GM10248 (cell line): ENCODE data around the gene OMG.
"Not testable (repeated sequence)": the region's sequence is repeated elsewhere in the genome, so short reads cannot be mapped to it uniquely, and the experiment has no call there.

Experiments used
- CTCF ChIA-PET: fragments of 300-600 bp; sonication (Branson Sonifier 250); formaldehyde crosslinking; extraction: SDS; loops from one replicate; lab custom pipeline; 2021; ENCODE audit warnings: antibody characterized with exemption; lab: Yijun Ruan, JAX
- POLR2A ChIA-PET: fragments of 350-650 bp; sonication (Branson Sonifier 250); formaldehyde crosslinking; extraction: SDS; loops from one replicate; lab custom pipeline; 2020; ENCODE audit warnings: antibody characterized with exemption; lab: Yijun Ruan, JAX
- DNase-seq: peaks from one replicate; pipeline ENCODE4 v3.0.0; 2012; ENCODE audit errors: extremely low spot score
- CTCF ChIP-seq: IDR thresholded peaks from 2 replicates; pipeline ENCODE4 v1.5.1; 2012; ENCODE audit warnings: mild to moderate bottlenecking, low read depth; ENCODE audit errors: extremely low read depth, missing control alignments, control extremely low read depth

OMG gene

DNA sequence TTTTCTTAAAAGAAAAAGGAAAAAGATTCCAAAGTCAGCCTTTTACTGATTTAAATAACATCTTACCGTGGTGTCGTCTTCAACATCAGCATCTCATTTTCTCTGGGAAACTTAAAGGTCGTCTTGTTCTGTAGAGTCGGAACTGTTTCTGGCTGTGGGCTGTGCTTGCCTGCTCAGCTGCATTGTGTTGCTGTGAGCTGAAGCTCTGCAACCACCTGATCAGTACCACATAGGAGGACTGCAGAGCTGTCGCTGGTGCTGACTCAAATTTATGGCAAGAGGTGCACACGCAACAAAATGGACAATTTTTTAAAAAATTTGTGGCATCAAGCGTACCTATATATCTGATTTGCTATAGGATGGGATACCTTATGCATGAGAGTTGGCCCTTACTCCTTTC is at the start of gene OMG:
Gene OMG, minus strand, starts transcription at position 150 of the 400 bp plus-strand sequence. CDS start 908 bp downstream, outside the sequence.
- ChIA-PET POLR2A (no interaction called here), CTCF (no interaction called here)
- no peak for DNase-seq
- no peak for TF ChIP-seq CTCF

GRCh38 chr17:31345191-31345747 is 48.2 kb upstream of the OMG start:
- DNase-seq: not testable (repeated sequence)
- ChIA-PET CTCF (interaction anchor here (1.3 kb wide), 1 partner anchor 15 kb away, joined by 3 read pairs; no protein-coding TSS in a partner anchor), POLR2A (interaction anchor here (0.5 kb wide), 1 partner anchor 989 kb away, joined by 3 read pairs; no protein-coding TSS in a partner anchor)

DNA sequence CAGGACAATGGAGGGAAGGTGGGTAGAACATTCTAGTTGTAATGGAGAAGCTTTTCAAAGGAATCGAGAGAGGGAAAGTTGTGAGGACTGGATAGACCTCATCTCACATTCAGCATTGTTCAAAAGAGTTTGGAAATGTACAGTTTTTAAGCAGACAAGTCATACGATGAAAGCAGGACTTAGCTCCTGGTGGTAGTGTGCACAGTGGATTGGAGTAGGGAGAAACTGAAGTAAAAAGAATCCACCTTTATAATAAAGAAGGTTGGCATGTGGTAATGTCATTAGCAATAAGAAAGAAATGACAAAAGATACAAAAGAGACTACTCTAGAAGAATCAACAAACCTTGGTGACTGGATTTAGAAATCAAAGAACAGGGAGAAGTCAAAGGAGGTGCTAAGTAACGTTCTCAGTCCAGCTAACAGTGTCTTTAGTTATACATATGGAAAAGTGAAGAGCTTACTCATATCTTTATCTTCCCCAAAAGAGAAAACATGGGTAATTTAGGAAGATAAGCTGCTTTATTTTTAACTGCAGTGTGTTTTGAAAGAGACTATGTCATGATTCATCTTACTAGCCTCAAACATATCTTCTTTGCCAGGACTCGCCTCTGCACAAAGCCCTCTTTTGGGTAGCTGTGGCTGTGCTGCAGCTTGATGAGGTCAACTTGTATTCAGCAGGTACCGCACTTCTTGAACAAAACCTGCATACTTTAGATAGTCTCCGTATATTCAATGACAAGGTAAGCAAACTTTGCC is 43.0 kb upstream of the OMG start:
- CTCF ChIA-PET: interaction anchor here (0.6 to 2.0 kb wide), 4 partner anchors 8 to 35 kb away, joined by 3 to 4 read pairs (median 3); no protein-coding TSS in a partner anchor
- no peak for DNase-seq
- TF ChIP-seq CTCF: no peak
- POLR2A ChIA-PET: interaction anchor here (0.6 kb wide), 1 partner anchor 666 kb away, joined by 5 read pairs; no protein-coding TSS in a partner anchor

DNA sequence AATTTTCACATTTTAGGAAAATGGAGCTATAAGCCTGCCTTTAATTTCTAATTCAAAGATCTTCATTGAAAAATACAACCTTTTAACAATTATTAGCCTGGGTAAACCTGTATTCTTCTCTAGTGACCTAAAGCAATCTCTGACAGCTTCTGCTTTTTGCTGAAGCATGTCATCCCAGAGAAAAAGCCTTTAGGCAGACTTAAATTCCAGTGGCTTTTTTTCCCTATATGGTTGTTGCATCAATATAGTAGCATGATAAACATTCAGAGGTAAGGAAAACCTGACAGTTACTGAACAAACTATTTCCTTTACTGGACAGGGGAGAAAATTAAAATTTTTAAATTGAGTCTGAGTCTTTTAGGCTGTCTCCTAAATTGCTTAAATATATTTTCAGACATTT is 32.2 kb upstream of the OMG start:
- TF ChIP-seq CTCF: no peak
- ChIA-PET POLR2A (no interaction called here), CTCF (no interaction called here)
- DNase-seq: no peak

DNA sequence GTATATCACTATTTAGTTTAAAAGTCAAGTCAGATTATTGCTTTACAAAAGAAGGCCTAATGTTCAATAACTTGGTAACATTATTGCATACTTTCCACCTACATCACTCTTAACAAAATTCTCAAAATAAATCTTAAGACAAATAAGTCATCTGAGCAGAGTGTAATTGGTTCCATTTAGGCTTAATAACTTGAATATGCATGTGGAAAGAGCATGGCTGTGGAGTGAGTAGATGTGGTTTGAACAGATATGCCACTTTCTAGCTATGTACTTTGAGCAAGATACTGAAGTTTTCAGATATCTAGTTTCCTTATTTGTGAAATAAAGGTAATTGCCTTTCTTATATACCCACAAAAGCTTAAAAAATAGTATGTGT is 31.1 kb upstream of the OMG start:
- ChIA-PET CTCF (no interaction called here), POLR2A (no interaction called here)
- no peak for DNase-seq
- no peak for TF ChIP-seq CTCF

DNA sequence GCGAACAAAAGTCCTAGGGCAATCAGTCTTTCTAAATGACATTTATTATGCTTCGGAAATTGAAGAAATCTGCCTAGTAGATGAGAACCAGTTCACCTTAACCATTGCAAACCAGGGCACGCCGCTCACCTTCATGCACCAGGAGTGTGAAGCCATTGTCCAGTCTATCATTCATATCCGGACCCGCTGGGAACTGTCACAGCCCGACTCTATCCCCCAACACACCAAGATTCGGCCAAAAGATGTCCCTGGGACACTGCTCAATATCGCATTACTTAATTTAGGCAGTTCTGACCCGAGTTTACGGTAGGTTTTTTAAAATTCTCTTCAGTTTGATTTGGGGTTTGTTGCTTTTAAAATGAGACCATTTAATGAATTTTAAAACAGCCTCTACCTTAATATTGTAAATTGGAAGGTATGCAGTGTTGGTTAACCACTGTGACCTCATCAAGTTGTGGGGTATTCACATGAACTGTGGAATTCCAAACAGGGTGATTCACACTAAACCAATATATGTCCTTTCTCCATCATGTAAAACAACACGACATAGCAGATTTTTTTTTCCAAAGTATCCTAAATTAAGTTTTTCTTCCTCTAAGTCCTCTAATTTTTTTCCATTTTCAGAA is 30.6 kb upstream of the OMG start:
- POLR2A ChIA-PET: no interaction called here
- TF ChIP-seq CTCF: no peak
- DNase-seq: no peak
- CTCF ChIA-PET: no interaction called here
